Esophagus (tissue), 2 donors: ENCODE data around the gene VSIR. TPM values are rescaled to one million over a fixed set of nuclear protein-coding genes. Genes with fewer than 3 reads are reported as not detected.
A peak's percentile ranks its signal among the peaks of the same experiment; 100 is the strongest.

Experiments used
- H3K27ac ChIP-seq, 2 donors: one replicate each; pipeline ENCODE4 v1.5.1; 2013; ENCODE audit warnings: low read depth in 2 of 2, mild to moderate bottlenecking in 2 of 2, inconsistent platforms in 1 of 2, low read length in 1 of 2, moderate library complexity in 1 of 2
- H3K27me3 ChIP-seq, 2 donors: one replicate each; pipeline ENCODE4 v1.6.1; 2013; ENCODE audit warnings: low read length in 2 of 2, control low read depth in 1 of 2, mild to moderate bottlenecking in 1 of 2; ENCODE audit not compliant: insufficient read depth in 2 of 2, control insufficient read depth in 1 of 2
- H3K36me3 ChIP-seq, 2 donors: one replicate each; pipeline ENCODE4 v1.6.1; 2013; ENCODE audit warnings: low read length in 1 of 2; ENCODE audit not compliant: control insufficient read depth in 2 of 2, insufficient read depth in 2 of 2
- H3K4me1 ChIP-seq, 2 donors: one replicate each; pipeline ENCODE4 v1.6.1; 2013; ENCODE audit warnings: low read length in 1 of 2; ENCODE audit not compliant: control insufficient read depth in 2 of 2, insufficient read depth in 2 of 2
- H3K4me3 ChIP-seq, 2 donors: one replicate each; pipeline ENCODE4 v1.5.1; 2013; ENCODE audit warnings: low read length in 2 of 2, mild to moderate bottlenecking in 2 of 2, low read depth in 1 of 2, moderate library complexity in 1 of 2
- H3K9me3 ChIP-seq, 2 donors: one replicate each; pipeline ENCODE4 v1.6.1; 2013; ENCODE audit warnings: mild to moderate bottlenecking in 2 of 2, low read depth in 1 of 2, low read length in 1 of 2, moderate library complexity in 1 of 2; ENCODE audit not compliant: control insufficient read depth in 2 of 2, insufficient read depth in 1 of 2
- WGBS, 2 donors: extraction: QIAGEN DNeasy Blood & Tissue Kit; methylation state at CpG; one replicate each; pipeline ENCODE4 v1.1.7; 2013; 5-methylcytosine and 5-hydroxymethylcytosine counted together
- polyA plus RNA-seq, 2 donors: library from polyadenylated mRNA; stranded (reverse); fragments of 200-250 nt; gene quantifications; one replicate each; pipeline ENCODE4 v1.2.3, GENCODE V29; 2013
- donor health status: healthy with polysubstance abuse.
- donor health status: Bipolar disorder and iron deficiency.

The VSIR gene
- polyA plus RNA-seq, 2 donors = 26.6 to 41.9 TPM

GRCh38 chr10:71725998-71726579 lies 47.2 kb downstream of the VSIR start:
- no peak overlapping the region for H3K4me3 ChIP-seq
- H3K27ac ChIP-seq = peak overlapping the region; percentile 90 to 94
- no peaks in the 10 kb centered on the region for H3K9me3 ChIP-seq
- 48 to 63% methylated on average over 9 of the region's 9 CpGs for WGBS, 2 donors
- no peaks in the 10 kb centered on the region for H3K36me3 ChIP-seq
- H3K4me1 ChIP-seq = peaks cover 5 to 27% of the 10 kb centered on the region in 2 donors
- H3K27me3 ChIP-seq = no peaks in the 10 kb centered on the region

DNA sequence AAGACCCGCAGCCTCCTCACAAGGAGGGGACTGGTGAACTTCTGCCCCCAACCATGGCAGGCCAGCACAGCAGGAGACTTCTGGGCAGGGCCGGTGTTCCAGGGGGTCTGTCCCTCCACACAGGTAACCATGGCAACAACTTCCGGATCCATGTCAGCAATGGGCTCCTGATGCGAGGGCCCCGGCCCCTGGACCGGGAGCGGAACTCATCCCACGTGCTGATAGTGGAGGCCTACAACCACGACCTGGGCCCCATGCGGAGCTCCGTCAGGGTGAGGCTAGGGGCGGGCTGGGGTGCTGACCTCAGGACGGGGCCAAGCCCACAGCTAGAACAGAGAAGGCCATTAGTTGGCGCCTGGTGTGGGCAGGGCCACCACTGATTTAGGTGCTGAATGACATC lies 48.1 kb downstream of the VSIR start:
- no peaks in the 10 kb centered on the region for H3K36me3 ChIP-seq
- H3K27ac ChIP-seq = no peak overlapping the region
- no peaks in the 10 kb centered on the region for H3K27me3 ChIP-seq
- WGBS, 2 donors = 90 to 95% methylated on average over 14 of the region's 14 CpGs
- H3K4me1 ChIP-seq = peaks cover 5 to 29% of the 10 kb centered on the region in 2 donors
- no peak overlapping the region for H3K4me3 ChIP-seq
- H3K9me3 ChIP-seq = no peaks in the 10 kb centered on the region

GRCh38 chr10:71724539-71724938 lies 48.8 kb downstream of the VSIR start:
- 94 to 95% methylated on average over 6 of the region's 6 CpGs for WGBS, 2 donors
- no peaks in the 10 kb centered on the region for H3K9me3 ChIP-seq
- H3K27ac ChIP-seq = no peak overlapping the region
- peaks cover 5 to 26% of the 10 kb centered on the region in 2 donors for H3K4me1 ChIP-seq
- H3K27me3 ChIP-seq = no peaks in the 10 kb centered on the region
- no peaks in the 10 kb centered on the region for H3K36me3 ChIP-seq
- no peak overlapping the region for H3K4me3 ChIP-seq

GRCh38 chr10:71723311-71723710 lies 50.0 kb downstream of the VSIR start:
- no peak overlapping the region for H3K4me3 ChIP-seq
- no peaks in the 10 kb centered on the region for H3K9me3 ChIP-seq
- WGBS, 2 donors = 92 to 94% methylated on average over 11 of the region's 11 CpGs
- no peaks in the 10 kb centered on the region for H3K36me3 ChIP-seq
- H3K4me1 ChIP-seq = peaks cover 5 to 19% of the 10 kb centered on the region in 2 donors
- no peak overlapping the region for H3K27ac ChIP-seq
- H3K27me3 ChIP-seq = no peaks in the 10 kb centered on the region

GRCh38 chr10:71722849-71723248 lies 50.5 kb downstream of the VSIR start:
- Histone ChIP-seq H3K36me3 (no peaks in the 10 kb centered on the region), H3K27me3 (no peaks in the 10 kb centered on the region), H3K9me3 (no peaks in the 10 kb centered on the region), H3K4me1 (peaks cover 5 to 17% of the 10 kb centered on the region in 2 donors), H3K4me3 (no peak overlapping the region), H3K27ac (no peak overlapping the region)
- WGBS, 2 donors = 73 to 96% methylated on average over 1 of the region's 1 CpG

DNA sequence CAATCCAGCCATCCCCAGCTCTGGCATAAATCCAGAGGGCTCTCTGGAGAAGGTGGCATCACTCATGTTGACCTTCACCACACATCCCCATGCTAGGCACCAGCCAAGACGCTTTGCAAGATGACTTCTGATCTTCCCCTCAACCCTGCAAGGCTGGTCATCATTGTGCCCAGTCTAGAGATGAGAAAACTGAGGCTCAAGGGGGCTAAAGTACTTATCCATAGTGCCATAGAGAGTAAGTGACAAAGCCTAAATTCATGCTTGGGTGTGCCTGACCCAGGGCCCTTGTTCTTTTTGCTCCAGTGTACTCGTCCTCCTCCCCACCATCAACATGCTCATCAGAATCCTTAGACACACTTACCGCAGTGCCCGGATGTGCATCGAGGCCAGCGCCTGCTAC lies 52.0 kb downstream of the VSIR start:
- Histone ChIP-seq H3K4me3 (no peak overlapping the region), H3K27me3 (no peaks in the 10 kb centered on the region), H3K36me3 (no peaks in the 10 kb centered on the region), H3K4me1 (peaks cover 0 to 9% of the 10 kb centered on the region in 2 donors), H3K9me3 (no peaks in the 10 kb centered on the region), H3K27ac (no peak overlapping the region)
- WGBS, 2 donors = 92% methylated on average over 6 of the region's 6 CpGs

DNA sequence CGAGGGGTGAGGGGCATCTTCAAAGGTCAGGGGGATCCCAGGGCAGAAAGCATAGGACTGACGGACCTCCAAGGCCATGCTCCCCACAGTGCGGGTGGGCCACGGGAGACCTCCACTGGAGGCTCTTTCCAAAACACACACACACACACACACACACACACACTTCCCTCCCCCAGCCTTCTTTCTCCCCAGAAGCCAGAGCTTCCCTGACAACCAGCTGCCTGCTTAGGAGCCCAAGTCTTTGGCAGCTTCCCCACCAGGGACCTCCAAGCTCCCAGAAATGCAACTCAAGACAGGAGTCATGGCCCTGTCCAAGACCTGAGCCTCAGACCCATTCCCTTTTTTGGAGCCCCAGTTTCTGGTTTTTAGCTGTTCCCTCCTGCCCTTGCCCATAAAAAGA lies 53.0 kb downstream of the VSIR start:
- Histone ChIP-seq H3K36me3 (no peaks in the 10 kb centered on the region), H3K9me3 (no peaks in the 10 kb centered on the region), H3K27ac (no peak overlapping the region), H3K4me3 (no peak overlapping the region), H3K4me1 (peaks cover 5 to 15% of the 10 kb centered on the region in 2 donors), H3K27me3 (no peaks in the 10 kb centered on the region)
- 78 to 84% methylated on average over 4 of the region's 4 CpGs for WGBS, 2 donors

- peaks cover 7 to 21% of the 10 kb centered on the region in 2 donors for H3K4me1 ChIP-seq
- no peak within 1 kb of the TSS for H3K4me3 ChIP-seq
- H3K36me3 ChIP-seq = no peaks in the 10 kb centered on the region
- H3K9me3 ChIP-seq = no peaks in the 10 kb centered on the region
- H3K27ac ChIP-seq = no peak within 1 kb of the TSS
- no peaks in the 10 kb centered on the region for H3K27me3 ChIP-seq
- 94% methylated on average over 14 of the region's 14 CpGs for WGBS, 2 donors
Observed at GRCh38 chr10:71719464-71720201, 53.7 kb downstream of the VSIR start, which contains the start of gene C10orf105. TSS of gene C10orf105 (minus strand) at chr10:71719778. CDS start at chr10:71716337, 3,441 bp downstream.

GRCh38 chr10:71719042-71719441 lies 54.3 kb downstream of the VSIR start:
- no peak overlapping the region for H3K4me3 ChIP-seq
- 74 to 75% methylated on average over 7 of the region's 7 CpGs for WGBS, 2 donors
- H3K36me3 ChIP-seq = no peaks in the 10 kb centered on the region
- no peaks in the 10 kb centered on the region for H3K9me3 ChIP-seq
- no peak overlapping the region for H3K27ac ChIP-seq
- H3K27me3 ChIP-seq = no peaks in the 10 kb centered on the region
- peaks cover 12 to 27% of the 10 kb centered on the region in 2 donors for H3K4me1 ChIP-seq
